ENCODE data around the gene TAF1A. TPM values are rescaled to one million over a fixed set of nuclear protein-coding genes. Genes with fewer than 3 reads are reported as not detected.
A peak's percentile ranks its signal among the peaks of the same experiment; 100 is the strongest.
"Not testable (repeated sequence)": the region's sequence is repeated elsewhere in the genome, so short reads cannot be mapped to it uniquely, and the experiment has no call there.

The TAF1A gene
- 9.3 and 16.7 TPM in 2 replicates for total RNA-seq (2014; rRNA removed; shearing (Covaris generic))

- peak; percentile 90 for DNase-seq (ENCODE audit: low read depth)
Measured at GRCh38 chr1:222589462-222590302, at the start of gene TAF1A. TSS of gene TAF1A (minus strand) at chr1:222589933.

GRCh38 chr1:222634180-222635013 is 44.7 kb upstream of the TAF1A start:
- peak; percentile 92 for DNase-seq (ENCODE audit: low read depth)

- no peak for DNase-seq (ENCODE audit: low read depth)
Measured at GRCh38 chr1:222632749-222633148, 43.0 kb upstream of the TAF1A start.

GRCh38 chr1:222631611-222632208 is 42.0 kb upstream of the TAF1A start:
- no peak for DNase-seq (ENCODE audit: low read depth)

GRCh38 chr1:222629921-222630535 is 40.3 kb upstream of the TAF1A start:
- DNase-seq (ENCODE audit: low read depth) = no peak

GRCh38 chr1:222627232-222627631 is 37.5 kb upstream of the TAF1A start:
- DNase-seq (ENCODE audit: low read depth) = peak; percentile 32

GRCh38 chr1:222624214-222624613 is 34.5 kb upstream of the TAF1A start:
- DNase-seq (ENCODE audit: low read depth) = no peak

GRCh38 chr1:222623458-222623857 is 33.7 kb upstream of the TAF1A start:
- no peak for DNase-seq (ENCODE audit: low read depth)

GRCh38 chr1:222622765-222623164 is 33.0 kb upstream of the TAF1A start:
- DNase-seq (ENCODE audit: low read depth) = no peak

GRCh38 chr1:222620566-222620965 is 30.8 kb upstream of the TAF1A start:
- no peak for DNase-seq (ENCODE audit: low read depth)

GRCh38 chr1:222618880-222619596 is 29.3 kb upstream of the TAF1A start:
- DNase-seq (ENCODE audit: low read depth) = peak; percentile 36

- peak; percentile 27 for DNase-seq (ENCODE audit: low read depth)
Measured at GRCh38 chr1:222618001-222618879, 28.5 kb upstream of the TAF1A start, which contains the start of gene MIA3. TSS of gene MIA3 (plus strand) at chr1:222618097. CDS start at chr1:222618111, 14 bp downstream.

GRCh38 chr1:222617367-222617951 is 27.7 kb upstream of the TAF1A start:
- DNase-seq (ENCODE audit: low read depth) = peak; percentile 98

GRCh38 chr1:222616525-222616924 is 26.8 kb upstream of the TAF1A start:
- DNase-seq (ENCODE audit: low read depth) = peak; percentile 68

GRCh38 chr1:222613627-222614026 is 23.9 kb upstream of the TAF1A start:
- DNase-seq (ENCODE audit: low read depth) = no peak

GRCh38 chr1:222610728-222611127 is 21.0 kb upstream of the TAF1A start:
- DNase-seq (ENCODE audit: low read depth) = no peak

- DNase-seq (ENCODE audit: low read depth) = not testable (repeated sequence)
Measured at GRCh38 chr1:222609111-222609510, 19.4 kb upstream of the TAF1A start.

- DNase-seq (ENCODE audit: low read depth) = no peak
Measured at GRCh38 chr1:222606757-222607156, 17.0 kb upstream of the TAF1A start.

- DNase-seq (ENCODE audit: low read depth) = no peak
Measured at GRCh38 chr1:222601257-222601656, 11.5 kb upstream of the TAF1A start.

GRCh38 chr1:222600281-222600680 is 10.5 kb upstream of the TAF1A start:
- no peak for DNase-seq (ENCODE audit: low read depth)

Measured in M059J (cell line).